Ishikawa (cell line): ENCODE results near the gene IKZF3.

Experiments used
- CEBPB ChIP-seq: IDR thresholded peaks from 2 replicates; pipeline ENCODE4 v1.6.1; 2012
- EP300 ChIP-seq: IDR thresholded peaks from 2 replicates; pipeline ENCODE4 v1.6.1; 2012; ENCODE audit warnings: borderline replicate concordance
- FOXM1 ChIP-seq: IDR thresholded peaks from 2 replicates; pipeline ENCODE4 v1.6.1; 2012; ENCODE audit warnings: low read depth, borderline replicate concordance
- RAD21 ChIP-seq: IDR thresholded peaks from 2 replicates; pipeline ENCODE4 v1.6.1; 2012; ENCODE audit warnings: low read depth
- TCF12 ChIP-seq: IDR thresholded peaks from 2 replicates; pipeline ENCODE4 v1.6.1; 2012; ENCODE audit warnings: low read depth
- TEAD4 ChIP-seq: IDR thresholded peaks from 2 replicates; pipeline ENCODE4 v1.6.1; 2012
- YY1 ChIP-seq: IDR thresholded peaks from 2 replicates; pipeline ENCODE4 v1.6.1; 2012; ENCODE audit warnings: low read depth
- TF ChIP-seq, protein P1 (sequence below): IDR thresholded peaks from 2 replicates; pipeline ENCODE4 v1.6.1; 2012; ENCODE audit warnings: low read depth, mild to moderate bottlenecking
- TF ChIP-seq, protein P2 (sequence below): IDR thresholded peaks from 2 replicates; pipeline ENCODE4 v1.6.1; 2012

DNA sequence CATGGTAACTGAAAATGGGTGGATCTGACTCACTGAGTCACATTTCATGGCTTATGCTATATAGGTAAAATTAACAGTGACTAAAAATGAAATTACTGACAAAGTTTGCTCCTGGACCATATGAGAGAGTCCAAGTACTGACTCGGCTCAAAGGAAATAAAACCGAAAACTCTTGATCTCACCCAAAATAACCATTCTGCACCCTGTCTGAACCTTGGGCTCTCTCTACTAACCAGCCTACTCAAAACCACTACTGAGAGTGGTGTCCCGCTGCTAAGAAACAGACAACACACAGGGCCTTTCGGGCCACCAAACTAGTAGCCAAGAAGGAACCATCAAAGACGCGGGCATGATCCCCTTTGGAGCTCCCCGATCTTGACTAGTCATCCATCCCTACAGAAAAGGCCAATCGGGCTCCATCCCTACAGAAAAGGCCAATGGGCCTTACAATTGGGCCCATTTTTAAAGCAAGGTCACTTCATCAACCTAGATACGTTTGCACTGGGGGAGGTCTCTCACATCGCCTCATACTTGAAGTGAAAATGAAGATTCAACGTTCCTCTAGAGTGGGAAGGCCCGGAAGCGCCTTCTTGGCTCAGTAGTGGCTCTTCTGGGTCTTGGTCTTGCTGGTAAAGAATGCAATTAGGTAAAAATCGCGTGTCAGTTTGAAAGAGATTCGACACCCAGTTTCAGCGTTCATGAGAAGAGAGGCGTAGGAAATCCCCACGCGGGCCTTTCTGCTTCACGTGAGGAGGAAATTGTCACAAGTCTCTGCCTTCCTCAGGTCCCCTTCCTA lies 3.2 kb upstream of the IKZF3 start:
- TF ChIP-seq YY1 (no peak), FOXM1 (no peak), EP300 (no peak), RAD21 (no peak), TCF12 (no peak), CEBPB (no peak), TEAD4 (no peak)
- TF ChIP-seq, protein P1, sequence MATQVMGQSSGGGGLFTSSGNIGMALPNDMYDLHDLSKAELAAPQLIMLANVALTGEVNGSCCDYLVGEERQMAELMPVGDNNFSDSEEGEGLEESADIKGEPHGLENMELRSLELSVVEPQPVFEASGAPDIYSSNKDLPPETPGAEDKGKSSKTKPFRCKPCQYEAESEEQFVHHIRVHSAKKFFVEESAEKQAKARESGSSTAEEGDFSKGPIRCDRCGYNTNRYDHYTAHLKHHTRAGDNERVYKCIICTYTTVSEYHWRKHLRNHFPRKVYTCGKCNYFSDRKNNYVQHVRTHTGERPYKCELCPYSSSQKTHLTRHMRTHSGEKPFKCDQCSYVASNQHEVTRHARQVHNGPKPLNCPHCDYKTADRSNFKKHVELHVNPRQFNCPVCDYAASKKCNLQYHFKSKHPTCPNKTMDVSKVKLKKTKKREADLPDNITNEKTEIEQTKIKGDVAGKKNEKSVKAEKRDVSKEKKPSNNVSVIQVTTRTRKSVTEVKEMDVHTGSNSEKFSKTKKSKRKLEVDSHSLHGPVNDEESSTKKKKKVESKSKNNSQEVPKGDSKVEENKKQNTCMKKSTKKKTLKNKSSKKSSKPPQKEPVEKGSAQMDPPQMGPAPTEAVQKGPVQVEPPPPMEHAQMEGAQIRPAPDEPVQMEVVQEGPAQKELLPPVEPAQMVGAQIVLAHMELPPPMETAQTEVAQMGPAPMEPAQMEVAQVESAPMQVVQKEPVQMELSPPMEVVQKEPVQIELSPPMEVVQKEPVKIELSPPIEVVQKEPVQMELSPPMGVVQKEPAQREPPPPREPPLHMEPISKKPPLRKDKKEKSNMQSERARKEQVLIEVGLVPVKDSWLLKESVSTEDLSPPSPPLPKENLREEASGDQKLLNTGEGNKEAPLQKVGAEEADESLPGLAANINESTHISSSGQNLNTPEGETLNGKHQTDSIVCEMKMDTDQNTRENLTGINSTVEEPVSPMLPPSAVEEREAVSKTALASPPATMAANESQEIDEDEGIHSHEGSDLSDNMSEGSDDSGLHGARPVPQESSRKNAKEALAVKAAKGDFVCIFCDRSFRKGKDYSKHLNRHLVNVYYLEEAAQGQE: no peak
- TF ChIP-seq, protein P2, sequence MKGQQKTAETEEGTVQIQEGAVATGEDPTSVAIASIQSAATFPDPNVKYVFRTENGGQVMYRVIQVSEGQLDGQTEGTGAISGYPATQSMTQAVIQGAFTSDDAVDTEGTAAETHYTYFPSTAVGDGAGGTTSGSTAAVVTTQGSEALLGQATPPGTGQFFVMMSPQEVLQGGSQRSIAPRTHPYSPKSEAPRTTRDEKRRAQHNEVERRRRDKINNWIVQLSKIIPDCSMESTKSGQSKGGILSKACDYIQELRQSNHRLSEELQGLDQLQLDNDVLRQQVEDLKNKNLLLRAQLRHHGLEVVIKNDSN: no peak
